ENCODE data around the gene CCDC192. TPM values are rescaled to one million over a fixed set of nuclear protein-coding genes. Genes with fewer than 3 reads are reported as not detected.

Gene CCDC192
- total RNA-seq, 1 experiment from 2014 or later = not detected

DNA sequence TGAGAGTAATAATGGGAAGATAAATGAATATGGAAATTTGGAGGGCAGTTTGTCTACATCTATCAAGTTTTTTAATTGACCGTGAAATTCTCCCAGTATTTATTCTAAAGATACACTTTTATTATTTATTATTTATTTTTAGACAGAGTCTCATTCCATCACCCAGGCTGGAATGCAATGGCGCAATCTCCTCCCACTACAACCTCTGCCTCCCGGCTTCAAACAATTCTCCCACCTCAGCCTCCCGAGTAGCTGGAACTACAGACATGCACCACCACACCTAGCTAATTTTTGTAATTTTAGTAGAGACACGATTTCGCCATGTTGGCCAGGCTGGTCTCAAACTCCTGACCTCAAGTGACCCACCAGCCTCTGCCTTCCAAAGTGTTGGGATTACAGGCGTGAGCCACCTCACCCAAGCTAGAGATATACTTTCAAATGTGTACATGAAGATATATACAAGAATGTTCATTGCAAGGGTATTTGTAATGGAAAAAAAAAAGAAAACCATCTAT lies 282.7 kb downstream of the CCDC192 start:
- no peak for DNase-seq (ENCODE audit: low spot score)
- in situ Hi-C loops (cut with HindIII; ENCODE audit: low sequenced_read_pairs) = no loop called here

DNA sequence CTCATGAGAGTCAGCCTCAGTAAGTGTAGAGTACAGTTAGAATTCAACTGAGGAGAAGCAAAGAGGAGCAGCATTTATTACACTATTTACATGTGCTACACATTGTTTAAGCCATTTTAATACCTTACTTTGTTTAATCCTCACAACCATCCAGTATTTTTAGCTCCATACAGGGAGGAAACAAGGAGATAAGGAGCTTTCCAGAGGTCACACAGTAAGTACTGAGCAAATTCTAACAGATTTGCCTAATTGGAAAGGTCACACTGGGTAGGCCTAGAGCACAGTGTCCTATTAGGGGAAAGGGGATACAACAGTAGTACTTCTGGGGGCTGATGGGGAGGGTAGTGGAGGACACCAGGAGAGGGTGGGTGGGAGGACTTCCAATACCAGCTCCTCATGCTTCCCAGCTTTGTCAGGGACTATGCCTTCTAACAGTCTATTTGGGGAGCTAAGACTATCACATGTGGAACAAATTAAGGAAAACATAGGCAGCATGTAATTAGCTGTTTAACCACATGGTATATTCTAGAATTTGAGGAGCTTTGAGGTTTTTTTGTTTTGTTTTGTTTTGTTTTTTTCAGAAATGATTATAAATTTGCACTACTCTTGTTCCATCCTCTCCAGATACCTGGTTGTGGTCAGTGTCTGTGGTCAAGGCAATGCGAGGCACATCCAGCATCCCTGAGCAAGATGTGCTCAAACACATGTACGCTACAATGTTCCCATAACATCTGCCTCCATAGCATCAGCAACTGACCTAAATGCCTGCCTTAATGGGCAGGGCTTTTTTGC lies 284.4 kb downstream of the CCDC192 start:
- in situ Hi-C loops (cut with HindIII; ENCODE audit: low sequenced_read_pairs) = no loop called here
- no peak for DNase-seq (ENCODE audit: low spot score)

DNA sequence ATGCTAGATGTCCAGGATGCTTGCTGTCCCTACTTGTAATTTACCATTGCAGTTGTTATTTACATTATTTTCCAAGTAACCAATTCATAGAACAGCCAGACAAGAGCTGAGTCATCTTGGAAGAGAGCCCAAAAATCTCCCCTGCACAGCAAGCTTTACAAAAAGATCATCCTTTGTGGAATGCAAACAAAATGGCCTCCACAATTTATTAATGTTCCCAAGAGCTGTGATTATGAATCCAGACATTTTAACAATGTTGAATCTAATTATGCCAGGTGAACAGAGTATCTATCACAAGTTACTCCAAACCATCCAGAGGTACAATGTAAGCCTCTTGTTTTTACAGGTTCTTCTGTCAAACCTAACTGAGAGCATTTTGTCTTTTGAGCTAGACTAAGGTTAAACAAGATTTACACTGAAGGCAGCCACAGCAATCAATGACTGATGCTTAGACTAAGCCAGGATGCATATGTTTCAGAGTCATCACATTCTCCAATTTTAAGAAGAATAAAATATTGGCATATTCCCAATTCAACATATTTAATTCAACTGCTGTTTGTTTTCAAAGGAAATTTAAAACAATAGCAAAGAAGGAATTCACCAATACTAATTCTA lies 285.1 kb downstream of the CCDC192 start:
- in situ Hi-C loops (cut with HindIII; ENCODE audit: low sequenced_read_pairs) = no loop called here
- peak; percentile 33 for DNase-seq (ENCODE audit: low spot score)

Other genes with a start within 250 kb of the CCDC192 start
- gene PRRC1, start 185.8 kb upstream of the CCDC192 start, total RNA-seq (2014; rRNA removed; shearing (Covaris generic)) = 10.2 and 15.1 TPM in 2 replicates
- not detected in 2 replicates for gene CTXN3, start 54.3 kb upstream of the CCDC192 start, total RNA-seq (2014; rRNA removed; shearing (Covaris generic))

All from G401 (cell line).